Measurements from ENCODE around the gene NGLY1. TPM values are rescaled to one million over a fixed set of nuclear protein-coding genes. Genes with fewer than 3 reads are reported as not detected.

Gene NGLY1
- total RNA-seq, 2 donors from 2014 or later = 39.5 to 40.4 TPM

- TF ChIP-seq, protein P1, sequence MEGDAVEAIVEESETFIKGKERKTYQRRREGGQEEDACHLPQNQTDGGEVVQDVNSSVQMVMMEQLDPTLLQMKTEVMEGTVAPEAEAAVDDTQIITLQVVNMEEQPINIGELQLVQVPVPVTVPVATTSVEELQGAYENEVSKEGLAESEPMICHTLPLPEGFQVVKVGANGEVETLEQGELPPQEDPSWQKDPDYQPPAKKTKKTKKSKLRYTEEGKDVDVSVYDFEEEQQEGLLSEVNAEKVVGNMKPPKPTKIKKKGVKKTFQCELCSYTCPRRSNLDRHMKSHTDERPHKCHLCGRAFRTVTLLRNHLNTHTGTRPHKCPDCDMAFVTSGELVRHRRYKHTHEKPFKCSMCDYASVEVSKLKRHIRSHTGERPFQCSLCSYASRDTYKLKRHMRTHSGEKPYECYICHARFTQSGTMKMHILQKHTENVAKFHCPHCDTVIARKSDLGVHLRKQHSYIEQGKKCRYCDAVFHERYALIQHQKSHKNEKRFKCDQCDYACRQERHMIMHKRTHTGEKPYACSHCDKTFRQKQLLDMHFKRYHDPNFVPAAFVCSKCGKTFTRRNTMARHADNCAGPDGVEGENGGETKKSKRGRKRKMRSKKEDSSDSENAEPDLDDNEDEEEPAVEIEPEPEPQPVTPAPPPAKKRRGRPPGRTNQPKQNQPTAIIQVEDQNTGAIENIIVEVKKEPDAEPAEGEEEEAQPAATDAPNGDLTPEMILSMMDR (conservative IDR thresholded peaks at IDR 0.05) = no peak
- 87 to 90% methylated on average over 6 to 8 of the region's 8 CpGs for WGBS, 2 experiments (ENCODE audit: insufficient coverage in 1 of 2, insufficient read length in 1 of 2)
Observed at GRCh38 chr3:25673738-25674298, 109.4 kb downstream of the NGLY1 start.

More at GRCh38 chr3:25673738-25674298, 109.4 kb downstream of the NGLY1 start:
- H3K27me3 ChIP-seq (ENCODE audit: control insufficient read depth, insufficient read depth, low read length, poor library complexity, severe bottlenecking) = no peaks in the 10 kb centered on the region
- Mint-ChIP-seq H3K4me1 (peaks cover 17% of the 10 kb centered on the region), H3K27me3 (ENCODE audit: insufficient read depth) (no peaks in the 10 kb centered on the region), H3K9me3 (no peaks in the 10 kb centered on the region), H3K36me3 (ENCODE audit: low read depth) (no peaks in the 10 kb centered on the region), H3K4me3 (no peak overlapping the region), H3K27ac (no peak overlapping the region)
- no peak for DNase-seq
- no peak overlapping the region for H3K27ac ChIP-seq (ENCODE audit: low read depth, low read length)
- H3K9ac ChIP-seq (ENCODE audit: extremely low read depth, low read length, poor library complexity, severe bottlenecking) = no peak overlapping the region
- no peaks in the 10 kb centered on the region for H3K36me3 ChIP-seq (ENCODE audit: control insufficient read depth, insufficient read depth, low read length)
- peaks cover 6% of the 10 kb centered on the region for H3K4me1 ChIP-seq (ENCODE audit: control insufficient read depth, insufficient read depth, low read length)
- H3K9me3 ChIP-seq (ENCODE audit: control insufficient read depth, low read length) = no peaks in the 10 kb centered on the region
- no peak overlapping the region for H3K4me3 ChIP-seq (ENCODE audit: low read length)

Other genes with a start within 250 kb of the NGLY1 start
- 100 to 1,000 TPM; 182 to 209 TPM for gene TOP2B, start 118.5 kb downstream of the NGLY1 start, total RNA-seq
- 10 to 100 TPM in 1 of 2 donors, 1 to 10 TPM in 1; 7.8 to 10.5 TPM for gene OXSM, start 6.6 kb upstream of the NGLY1 start, total RNA-seq